Neural cell (in vitro differentiated cells): ENCODE data around the gene ZBED4. TPM values are rescaled to one million over a fixed set of nuclear protein-coding genes. Genes with fewer than 3 reads are reported as not detected.
A peak's percentile ranks its signal among the peaks of the same experiment; 100 is the strongest.

ENCODE experiments used
- H2AFZ ChIP-seq: fragments of 200-600, 300-800 bp; sonication (generic), shearing (Covaris generic); 2 replicates; pipeline ENCODE4 v1.6.0; 2014; ENCODE audit warnings: low read depth, mild to moderate bottlenecking, antibody characterized with exemption, low read length, moderate library complexity
- H3F3A ChIP-seq: fragments of 200-600 bp; shearing (Covaris generic); 2 replicates; pipeline ENCODE4 v1.6.1; 2016; ENCODE audit warnings: mild to moderate bottlenecking, moderate library complexity, mixed read lengths, antibody characterized with exemption, low read length; ENCODE audit not compliant: insufficient read depth, poor library complexity, severe bottlenecking
- H3K27ac ChIP-seq: fragments of 200-600, 300-800 bp; sonication (generic), shearing (Covaris generic); 2 replicates; pipeline ENCODE4 v1.5.1; 2014; ENCODE audit warnings: mild to moderate bottlenecking, low read length, moderate library complexity
- H3K27me3 ChIP-seq: fragments of 300-800, 200-600 bp; sonication (generic), shearing (Covaris generic); 2 replicates; pipeline ENCODE4 v1.6.0; 2014; ENCODE audit warnings: mild to moderate bottlenecking, low read depth, low read length, moderate library complexity; ENCODE audit not compliant: insufficient read depth
- H3K36me3 ChIP-seq: fragments of 300-800, 200-600 bp; sonication (generic), shearing (Covaris generic); 2 replicates; pipeline ENCODE4 v1.5.1; 2014; ENCODE audit warnings: mild to moderate bottlenecking, antibody characterized with exemption, low read length, moderate library complexity; ENCODE audit not compliant: insufficient read depth
- H3K4me2 ChIP-seq: fragments of 300-800, 200-600 bp; sonication (generic), shearing (Covaris generic); 2 replicates; pipeline ENCODE4 v1.6.0; 2014; ENCODE audit warnings: mild to moderate bottlenecking, low read length
- H3K4me3 ChIP-seq: fragments of 300-800, 200-600 bp; sonication (generic), shearing (Covaris generic); 2 replicates; pipeline ENCODE4 v1.5.1; 2014; ENCODE audit warnings: mild to moderate bottlenecking, low read length, moderate library complexity
- H3K79me2 ChIP-seq: fragments of 200-600 bp; shearing (Covaris generic); replicated peaks from 2 replicates; pipeline ENCODE4 v1.6.0; 2014; ENCODE audit warnings: mild to moderate bottlenecking, low read length, moderate library complexity; ENCODE audit not compliant: insufficient read depth
- H3K9ac ChIP-seq: fragments of 300-800, 200-600 bp; sonication (generic), shearing (Covaris generic); 2 replicates; pipeline ENCODE4 v1.6.1; 2016; ENCODE audit warnings: mild to moderate bottlenecking, low read length, mixed read lengths
- H3K9me2 ChIP-seq: fragments of 200-600 bp; shearing (Covaris generic); 2 replicates; pipeline ENCODE4 v1.6.1; 2016; ENCODE audit warnings: mild to moderate bottlenecking, low read length, mixed read lengths; ENCODE audit not compliant: insufficient read depth
- H3K9me3 ChIP-seq: fragments of 200-600, 300-800 bp; sonication (generic), shearing (Covaris generic); 2 replicates; pipeline ENCODE4 v1.6.1; 2016; ENCODE audit warnings: mild to moderate bottlenecking, mixed run types, low read length, moderate library complexity, mixed read lengths
- H4K20me1 ChIP-seq: fragments of 200-600 bp; shearing (Covaris generic); 2 replicates; pipeline ENCODE4 v1.6.1; 2016; ENCODE audit warnings: mild to moderate bottlenecking, mixed run types; ENCODE audit not compliant: insufficient read depth
- EP300 ChIP-seq: fragments of 450-650 bp; conservative IDR thresholded peaks from 2 replicates; pipeline ENCODE4 v1.6.1; 2014; ENCODE audit warnings: antibody characterized with exemption, mild to moderate bottlenecking, moderate library complexity; ENCODE audit not compliant: poor library complexity, severe bottlenecking
- EZH2 ChIP-seq: fragments of 200-600, 300-800 bp; shearing (Covaris generic), sonication (generic); IDR thresholded peaks from 2 replicates; pipeline ENCODE4 v1.6.1; 2014; ENCODE audit warnings: antibody characterized with exemption, low read length, borderline replicate concordance, mild to moderate bottlenecking; ENCODE audit not compliant: insufficient read depth, poor library complexity, severe bottlenecking
- MXI1 ChIP-seq: fragments of 450-650 bp; conservative IDR thresholded peaks from 2 replicates; pipeline ENCODE4 v1.6.1; 2014; ENCODE audit warnings: antibody characterized with exemption, mild to moderate bottlenecking; ENCODE audit not compliant: poor library complexity, severe bottlenecking
- POLR2AphosphoS5 ChIP-seq: IDR thresholded peaks from 2 replicates; pipeline ENCODE4 v1.6.1; 2012
- RAD21 ChIP-seq: fragments of 450-650 bp; conservative IDR thresholded peaks from 2 replicates; pipeline ENCODE4 v1.6.1; 2014; ENCODE audit warnings: antibody characterized with exemption, mild to moderate bottlenecking, moderate library complexity
- SMC3 ChIP-seq: fragments of 450-650 bp; conservative IDR thresholded peaks from 2 replicates; pipeline ENCODE4 v1.6.1; 2014; ENCODE audit warnings: antibody characterized with exemption, mild to moderate bottlenecking, moderate library complexity; ENCODE audit not compliant: poor library complexity
- TAF1 ChIP-seq: IDR thresholded peaks from 2 replicates; pipeline ENCODE4 v1.6.1; 2012; ENCODE audit warnings: low read depth
- polyA minus RNA-seq: library from RNA; depleted of rRNA, polyadenylated mRNA; stranded (reverse); fragments of >200 nt; gene quantifications from 2 replicates; pipeline ENCODE4 v1.2.3, GENCODE V29; 2014
- polyA plus RNA-seq: library from polyadenylated mRNA; depleted of rRNA; stranded (reverse); fragments of >200 nt; gene quantifications from 2 replicates; pipeline ENCODE4 v1.2.3, GENCODE V29; 2014
- TF ChIP-seq, protein P1 (sequence below): IDR thresholded peaks from 2 replicates; pipeline ENCODE4 v1.6.1; 2012; ENCODE audit warnings: borderline replicate concordance
- TF ChIP-seq, protein P2 (sequence below): fragments of 450-650 bp; IDR thresholded peaks from 2 replicates; pipeline ENCODE4 v1.5.1; 2014; ENCODE audit warnings: antibody characterized with exemption, mild to moderate bottlenecking, moderate library complexity; ENCODE audit not compliant: poor library complexity, severe bottlenecking

ZBED4 gene, protein sequence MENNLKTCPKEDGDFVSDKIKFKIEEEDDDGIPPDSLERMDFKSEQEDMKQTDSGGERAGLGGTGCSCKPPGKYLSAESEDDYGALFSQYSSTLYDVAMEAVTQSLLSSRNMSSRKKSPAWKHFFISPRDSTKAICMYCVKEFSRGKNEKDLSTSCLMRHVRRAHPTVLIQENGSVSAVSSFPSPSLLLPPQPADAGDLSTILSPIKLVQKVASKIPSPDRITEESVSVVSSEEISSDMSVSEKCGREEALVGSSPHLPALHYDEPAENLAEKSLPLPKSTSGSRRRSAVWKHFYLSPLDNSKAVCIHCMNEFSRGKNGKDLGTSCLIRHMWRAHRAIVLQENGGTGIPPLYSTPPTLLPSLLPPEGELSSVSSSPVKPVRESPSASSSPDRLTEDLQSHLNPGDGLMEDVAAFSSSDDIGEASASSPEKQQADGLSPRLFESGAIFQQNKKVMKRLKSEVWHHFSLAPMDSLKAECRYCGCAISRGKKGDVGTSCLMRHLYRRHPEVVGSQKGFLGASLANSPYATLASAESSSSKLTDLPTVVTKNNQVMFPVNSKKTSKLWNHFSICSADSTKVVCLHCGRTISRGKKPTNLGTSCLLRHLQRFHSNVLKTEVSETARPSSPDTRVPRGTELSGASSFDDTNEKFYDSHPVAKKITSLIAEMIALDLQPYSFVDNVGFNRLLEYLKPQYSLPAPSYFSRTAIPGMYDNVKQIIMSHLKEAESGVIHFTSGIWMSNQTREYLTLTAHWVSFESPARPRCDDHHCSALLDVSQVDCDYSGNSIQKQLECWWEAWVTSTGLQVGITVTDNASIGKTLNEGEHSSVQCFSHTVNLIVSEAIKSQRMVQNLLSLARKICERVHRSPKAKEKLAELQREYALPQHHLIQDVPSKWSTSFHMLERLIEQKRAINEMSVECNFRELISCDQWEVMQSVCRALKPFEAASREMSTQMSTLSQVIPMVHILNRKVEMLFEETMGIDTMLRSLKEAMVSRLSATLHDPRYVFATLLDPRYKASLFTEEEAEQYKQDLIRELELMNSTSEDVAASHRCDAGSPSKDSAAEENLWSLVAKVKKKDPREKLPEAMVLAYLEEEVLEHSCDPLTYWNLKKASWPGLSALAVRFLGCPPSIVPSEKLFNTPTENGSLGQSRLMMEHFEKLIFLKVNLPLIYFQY
- polyA plus RNA-seq (15.0 and 17.8 TPM in 2 replicates), polyA minus RNA-seq (47.0 and 48.9 TPM in 2 replicates)

DNA sequence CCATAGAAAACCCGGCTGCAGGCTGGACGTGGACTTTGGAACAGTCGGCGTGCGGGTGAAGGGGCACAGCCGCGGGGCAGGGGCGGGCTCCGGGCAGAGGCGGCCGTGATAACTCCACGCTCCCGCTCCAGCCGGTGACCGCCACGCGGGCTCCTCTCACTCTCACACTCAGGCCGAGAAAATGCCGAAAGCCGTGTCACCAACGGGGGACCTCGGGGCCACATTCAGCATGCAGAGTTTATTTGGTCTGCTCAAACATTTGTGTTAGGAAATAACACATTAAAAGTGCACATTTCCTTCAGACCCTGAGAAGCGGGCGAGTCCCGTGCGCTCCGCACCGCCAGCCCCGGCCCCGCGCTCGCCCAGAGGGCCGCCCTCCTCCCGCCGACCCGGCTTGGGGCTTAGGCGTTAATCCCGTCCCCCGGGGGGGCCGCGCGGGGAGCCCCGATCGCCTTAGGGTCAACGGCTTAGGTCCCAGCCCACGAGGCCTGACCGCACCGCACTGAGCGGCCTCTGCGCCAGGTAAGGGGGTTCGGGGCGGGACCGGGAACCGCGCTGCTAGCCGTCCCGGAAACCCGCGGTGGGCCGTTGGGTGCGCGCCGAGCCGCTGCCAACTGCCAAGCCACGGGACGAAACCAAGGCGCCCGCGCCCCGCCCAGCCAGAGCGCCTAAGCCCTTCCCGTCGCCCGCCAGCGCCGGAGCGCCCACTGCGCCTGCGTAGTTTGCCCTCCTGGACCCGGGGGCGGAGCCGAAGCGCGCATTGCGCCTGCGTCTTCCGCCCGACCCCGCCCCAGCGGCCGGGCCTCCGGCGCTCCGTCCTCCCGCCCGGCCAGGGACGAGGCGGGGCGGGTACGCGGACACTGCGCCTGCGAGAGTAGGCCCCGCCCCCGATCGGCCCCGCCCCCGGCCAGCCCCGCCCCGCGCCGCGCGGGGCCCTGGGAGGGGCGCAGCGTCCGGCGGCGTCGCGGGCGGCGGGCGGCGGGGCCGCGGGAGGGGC lies at the start of gene ZBED4:
TSS of gene ZBED4 (plus strand) at position 947 of the 997 bp plus-strand sequence. CDS start 29,819 bp downstream, outside the sequence.
- H3K27ac ChIP-seq: peak within 1 kb of the TSS; percentile 34

More for the DNA sequence above, at the start of gene ZBED4:
- Histone ChIP-seq H3K36me3 (no peaks in the 10 kb centered on the region), H3K4me3 (peak within 1 kb of the TSS; percentile 97), H3K9me3 (no peaks in the 10 kb centered on the region), H3K27me3 (peaks cover 37% of the 10 kb centered on the region), H3K79me2 (peaks cover 39% of the 10 kb centered on the region), H3K4me2 (peak within 1 kb of the TSS; percentile 93), H2AFZ (peak within 1 kb of the TSS; percentile 51), H4K20me1 (no peaks in the 10 kb centered on the region), H3F3A (no peaks in the 10 kb centered on the region), H3K9ac (peak within 1 kb of the TSS; percentile 82), H3K9me2 (no peaks in the 10 kb centered on the region)
- peak; percentile 34 for TF ChIP-seq SMC3
- TF ChIP-seq TAF1: peak; percentile 46
- no peak for TF ChIP-seq EZH2
- no peak for TF ChIP-seq EP300
- TF ChIP-seq RAD21: peak; percentile 32
- TF ChIP-seq, protein P1, sequence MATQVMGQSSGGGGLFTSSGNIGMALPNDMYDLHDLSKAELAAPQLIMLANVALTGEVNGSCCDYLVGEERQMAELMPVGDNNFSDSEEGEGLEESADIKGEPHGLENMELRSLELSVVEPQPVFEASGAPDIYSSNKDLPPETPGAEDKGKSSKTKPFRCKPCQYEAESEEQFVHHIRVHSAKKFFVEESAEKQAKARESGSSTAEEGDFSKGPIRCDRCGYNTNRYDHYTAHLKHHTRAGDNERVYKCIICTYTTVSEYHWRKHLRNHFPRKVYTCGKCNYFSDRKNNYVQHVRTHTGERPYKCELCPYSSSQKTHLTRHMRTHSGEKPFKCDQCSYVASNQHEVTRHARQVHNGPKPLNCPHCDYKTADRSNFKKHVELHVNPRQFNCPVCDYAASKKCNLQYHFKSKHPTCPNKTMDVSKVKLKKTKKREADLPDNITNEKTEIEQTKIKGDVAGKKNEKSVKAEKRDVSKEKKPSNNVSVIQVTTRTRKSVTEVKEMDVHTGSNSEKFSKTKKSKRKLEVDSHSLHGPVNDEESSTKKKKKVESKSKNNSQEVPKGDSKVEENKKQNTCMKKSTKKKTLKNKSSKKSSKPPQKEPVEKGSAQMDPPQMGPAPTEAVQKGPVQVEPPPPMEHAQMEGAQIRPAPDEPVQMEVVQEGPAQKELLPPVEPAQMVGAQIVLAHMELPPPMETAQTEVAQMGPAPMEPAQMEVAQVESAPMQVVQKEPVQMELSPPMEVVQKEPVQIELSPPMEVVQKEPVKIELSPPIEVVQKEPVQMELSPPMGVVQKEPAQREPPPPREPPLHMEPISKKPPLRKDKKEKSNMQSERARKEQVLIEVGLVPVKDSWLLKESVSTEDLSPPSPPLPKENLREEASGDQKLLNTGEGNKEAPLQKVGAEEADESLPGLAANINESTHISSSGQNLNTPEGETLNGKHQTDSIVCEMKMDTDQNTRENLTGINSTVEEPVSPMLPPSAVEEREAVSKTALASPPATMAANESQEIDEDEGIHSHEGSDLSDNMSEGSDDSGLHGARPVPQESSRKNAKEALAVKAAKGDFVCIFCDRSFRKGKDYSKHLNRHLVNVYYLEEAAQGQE: no peak
- TF ChIP-seq, protein P2, sequence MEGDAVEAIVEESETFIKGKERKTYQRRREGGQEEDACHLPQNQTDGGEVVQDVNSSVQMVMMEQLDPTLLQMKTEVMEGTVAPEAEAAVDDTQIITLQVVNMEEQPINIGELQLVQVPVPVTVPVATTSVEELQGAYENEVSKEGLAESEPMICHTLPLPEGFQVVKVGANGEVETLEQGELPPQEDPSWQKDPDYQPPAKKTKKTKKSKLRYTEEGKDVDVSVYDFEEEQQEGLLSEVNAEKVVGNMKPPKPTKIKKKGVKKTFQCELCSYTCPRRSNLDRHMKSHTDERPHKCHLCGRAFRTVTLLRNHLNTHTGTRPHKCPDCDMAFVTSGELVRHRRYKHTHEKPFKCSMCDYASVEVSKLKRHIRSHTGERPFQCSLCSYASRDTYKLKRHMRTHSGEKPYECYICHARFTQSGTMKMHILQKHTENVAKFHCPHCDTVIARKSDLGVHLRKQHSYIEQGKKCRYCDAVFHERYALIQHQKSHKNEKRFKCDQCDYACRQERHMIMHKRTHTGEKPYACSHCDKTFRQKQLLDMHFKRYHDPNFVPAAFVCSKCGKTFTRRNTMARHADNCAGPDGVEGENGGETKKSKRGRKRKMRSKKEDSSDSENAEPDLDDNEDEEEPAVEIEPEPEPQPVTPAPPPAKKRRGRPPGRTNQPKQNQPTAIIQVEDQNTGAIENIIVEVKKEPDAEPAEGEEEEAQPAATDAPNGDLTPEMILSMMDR: no peak
- peak; percentile 65 for TF ChIP-seq MXI1
- TF ChIP-seq POLR2AphosphoS5: peak; percentile 74
